IPS-20b (cell line): Measurements from ENCODE around the gene PDCD2L.
A peak's percentile ranks its signal among the peaks of the same experiment; 100 is the strongest.

ENCODE experiments used
- H3K27ac ChIP-seq: one replicate; pipeline ENCODE4 v1.5.1; 2013; ENCODE audit warnings: low read length
- H3K27me3 ChIP-seq: 2 replicates; pipeline ENCODE4 v1.6.1; 2013; ENCODE audit warnings: mild to moderate bottlenecking, low read length, inconsistent platforms; ENCODE audit not compliant: insufficient read depth
- H3K36me3 ChIP-seq: 2 replicates; pipeline ENCODE4 v1.6.1; 2013; ENCODE audit warnings: low read depth, mild to moderate bottlenecking, inconsistent platforms, low read length, moderate library complexity; ENCODE audit not compliant: insufficient read depth
- H3K4me1 ChIP-seq: 2 replicates; pipeline ENCODE4 v1.6.1; 2013; ENCODE audit warnings: mild to moderate bottlenecking, control low read depth, inconsistent platforms, low read length, moderate library complexity; ENCODE audit not compliant: insufficient read depth
- H3K4me3 ChIP-seq: 2 replicates; pipeline ENCODE4 v1.5.1; 2013; ENCODE audit warnings: mild to moderate bottlenecking, low read length, inconsistent platforms
- H3K9ac ChIP-seq: 2 replicates; pipeline ENCODE4 v1.6.1; 2013; ENCODE audit warnings: low read depth, mild to moderate bottlenecking, inconsistent platforms, low read length, moderate library complexity
- H3K9me3 ChIP-seq: 2 replicates; pipeline ENCODE4 v1.6.1; 2013; ENCODE audit warnings: mild to moderate bottlenecking, low read depth, low read length, inconsistent platforms; ENCODE audit not compliant: insufficient read depth

PDCD2L gene

GRCh38 chr19:34402074-34402600 is 2.1 kb upstream of the PDCD2L start:
- no peak overlapping the region for H3K27ac ChIP-seq

DNA sequence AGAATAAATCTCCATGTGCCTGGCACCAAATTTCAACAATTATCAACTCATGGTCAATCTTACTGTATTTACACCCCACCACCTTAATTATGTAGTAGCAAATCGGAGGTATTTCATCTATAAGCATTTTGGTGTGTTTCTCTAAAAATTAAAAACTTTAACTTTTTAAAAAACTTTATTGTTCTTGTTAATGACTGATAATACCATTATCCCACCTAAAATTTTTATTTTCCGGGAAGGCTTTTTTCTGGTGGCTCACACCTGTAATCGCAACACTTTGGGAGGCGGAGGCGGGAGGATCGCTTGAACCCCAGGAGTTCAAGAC is 453 bp upstream of the PDCD2L start:
- Histone ChIP-seq H3K4me3 (peak overlapping the region; percentile 95), H3K36me3 (peaks cover 28% of the 10 kb centered on the region), H3K4me1 (no peaks in the 10 kb centered on the region), H3K27ac (no peak overlapping the region), H3K9ac (peak overlapping the region; percentile 92; the same call in 1 of the 2 replicates), H3K9me3 (no peaks in the 10 kb centered on the region), H3K27me3 (no peaks in the 10 kb centered on the region)

More at GRCh38 chr19:34402074-34402600, 2.1 kb upstream of the PDCD2L start:
- Histone ChIP-seq H3K36me3 (peaks cover 35% of the 10 kb centered on the region), H3K4me3 (no peak overlapping the region), H3K27me3 (no peaks in the 10 kb centered on the region), H3K4me1 (no peaks in the 10 kb centered on the region), H3K9me3 (no peaks in the 10 kb centered on the region), H3K9ac (no peak overlapping the region)

DNA sequence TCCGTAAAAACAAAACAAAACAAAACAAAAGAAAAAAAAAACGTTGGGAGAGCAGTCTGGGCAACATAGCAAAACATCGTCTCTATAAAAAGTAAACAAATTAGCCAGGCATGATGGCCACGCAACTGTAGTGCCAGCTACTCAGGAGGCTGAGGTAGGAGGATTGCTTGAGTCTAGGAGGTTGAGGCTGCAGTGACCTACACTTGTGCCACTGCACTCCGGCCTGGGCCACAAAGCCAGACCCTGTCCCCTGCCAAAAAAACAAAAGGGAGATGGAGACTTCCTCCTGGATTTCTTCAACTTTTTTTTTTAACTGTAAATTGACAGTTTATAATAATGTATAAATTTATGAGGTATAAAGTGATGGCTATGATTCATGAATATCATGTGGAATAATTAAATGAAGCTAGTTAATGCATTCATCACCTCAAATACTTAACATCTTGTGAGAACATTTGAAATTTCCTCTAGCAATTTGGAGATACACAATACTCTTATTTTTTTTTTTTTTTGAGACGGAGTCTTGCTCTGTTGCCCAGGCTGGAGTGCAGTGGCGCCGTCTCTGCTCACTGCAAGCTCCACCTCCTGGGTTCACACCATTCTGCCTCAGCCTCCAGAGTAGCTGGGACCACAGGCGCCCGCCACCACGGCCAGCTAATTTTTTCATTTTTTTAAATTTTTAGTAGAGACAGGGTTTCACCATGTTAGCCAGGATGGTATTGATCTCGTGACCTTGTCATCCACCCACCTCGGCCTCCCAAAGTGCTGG is 1.9 kb downstream of the PDCD2L start:
- H3K4me1 ChIP-seq: no peaks in the 10 kb centered on the region
- no peak overlapping the region for H3K9ac ChIP-seq
- H3K27ac ChIP-seq: no peak overlapping the region
- no peak overlapping the region for H3K4me3 ChIP-seq
- no peaks in the 10 kb centered on the region for H3K27me3 ChIP-seq
- H3K36me3 ChIP-seq: peaks cover 23% of the 10 kb centered on the region
- H3K9me3 ChIP-seq: no peaks in the 10 kb centered on the region

GRCh38 chr19:34408411-34408810 is 4.2 kb downstream of the PDCD2L start:
- peaks cover 37% of the 10 kb centered on the region for H3K36me3 ChIP-seq
- H3K4me3 ChIP-seq: no peak overlapping the region
- H3K27me3 ChIP-seq: no peaks in the 10 kb centered on the region
- no peak overlapping the region for H3K27ac ChIP-seq
- no peak overlapping the region for H3K9ac ChIP-seq
- no peaks in the 10 kb centered on the region for H3K9me3 ChIP-seq
- no peaks in the 10 kb centered on the region for H3K4me1 ChIP-seq

GRCh38 chr19:34409189-34410164 is 5.3 kb downstream of the PDCD2L start:
- H3K36me3 ChIP-seq: peaks cover 48% of the 10 kb centered on the region
- H3K4me3 ChIP-seq: no peak overlapping the region
- H3K27ac ChIP-seq: no peak overlapping the region
- H3K27me3 ChIP-seq: no peaks in the 10 kb centered on the region
- H3K4me1 ChIP-seq: no peaks in the 10 kb centered on the region
- H3K9me3 ChIP-seq: no peaks in the 10 kb centered on the region
- H3K9ac ChIP-seq: no peak overlapping the region

DNA sequence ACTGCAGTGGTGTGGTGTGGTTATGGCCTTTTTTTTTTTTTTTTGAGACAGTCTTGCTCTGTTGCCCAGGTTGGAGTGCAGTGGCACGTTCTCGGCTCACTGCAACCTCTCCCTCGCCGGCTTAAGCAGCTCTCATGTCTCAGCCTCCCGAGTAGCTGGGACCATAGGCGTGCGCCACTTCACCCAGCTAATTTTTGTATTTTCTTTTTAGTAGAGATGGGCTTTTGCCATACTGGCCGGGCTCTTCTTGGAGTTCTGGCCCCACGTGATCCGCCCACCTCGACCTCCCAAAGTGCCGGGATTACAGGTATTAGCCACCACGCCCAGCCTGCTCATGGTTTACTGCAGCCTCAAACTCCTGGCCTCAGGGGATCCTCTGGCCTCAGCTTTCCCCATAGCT is 7.0 kb downstream of the PDCD2L start:
- no peak overlapping the region for H3K4me3 ChIP-seq
- no peak overlapping the region for H3K9ac ChIP-seq
- no peaks in the 10 kb centered on the region for H3K9me3 ChIP-seq
- peaks cover 65% of the 10 kb centered on the region for H3K36me3 ChIP-seq
- no peaks in the 10 kb centered on the region for H3K4me1 ChIP-seq
- no peaks in the 10 kb centered on the region for H3K27me3 ChIP-seq
- no peak overlapping the region for H3K27ac ChIP-seq

DNA sequence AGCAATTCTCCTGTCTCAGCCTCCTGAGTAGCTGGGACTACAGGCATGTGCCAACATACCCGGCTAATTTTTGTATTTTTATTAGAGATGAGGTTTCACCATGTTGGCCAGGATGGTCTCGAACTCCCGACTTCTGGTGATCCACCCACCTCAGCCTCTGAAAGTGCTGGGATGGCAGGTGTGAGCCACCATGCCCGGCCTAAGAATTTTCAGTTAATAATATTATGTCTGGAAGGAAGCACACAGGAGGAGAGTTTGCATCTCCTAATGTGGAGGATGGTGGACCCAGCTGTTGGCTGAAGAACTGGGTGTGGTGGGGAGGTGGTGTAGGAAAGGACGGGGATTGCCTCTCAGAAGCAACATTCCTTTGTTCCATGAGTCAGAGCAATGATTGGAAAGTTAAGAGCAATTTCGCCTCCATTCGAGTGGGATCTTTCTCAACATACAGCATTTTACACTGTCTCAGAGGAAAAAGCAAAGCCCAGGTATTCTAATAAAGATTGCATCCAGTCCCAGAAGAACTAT is 11.9 kb downstream of the PDCD2L start:
- Histone ChIP-seq H3K27me3 (no peaks in the 10 kb centered on the region), H3K27ac (no peak overlapping the region), H3K9ac (no peak overlapping the region), H3K4me3 (no peak overlapping the region), H3K9me3 (no peaks in the 10 kb centered on the region), H3K4me1 (no peaks in the 10 kb centered on the region), H3K36me3 (peaks cover 83% of the 10 kb centered on the region)

GRCh38 chr19:34418300-34418699 is 14.1 kb downstream of the PDCD2L start:
- H3K36me3 ChIP-seq: peaks cover 89% of the 10 kb centered on the region
- H3K9me3 ChIP-seq: no peaks in the 10 kb centered on the region
- no peaks in the 10 kb centered on the region for H3K4me1 ChIP-seq
- no peak overlapping the region for H3K4me3 ChIP-seq
- H3K27me3 ChIP-seq: no peaks in the 10 kb centered on the region
- no peak overlapping the region for H3K27ac ChIP-seq
- H3K9ac ChIP-seq: no peak overlapping the region

- no peak overlapping the region for H3K9ac ChIP-seq
- H3K4me3 ChIP-seq: no peak overlapping the region
- no peaks in the 10 kb centered on the region for H3K9me3 ChIP-seq
- H3K27me3 ChIP-seq: no peaks in the 10 kb centered on the region
- H3K36me3 ChIP-seq: peaks cover 46% of the 10 kb centered on the region
- H3K4me1 ChIP-seq: peaks cover 4% of the 10 kb centered on the region; the same call in 1 of the 2 replicates
- no peak overlapping the region for H3K27ac ChIP-seq
Observed at GRCh38 chr19:34426096-34426661, 22.0 kb downstream of the PDCD2L start.

- Histone ChIP-seq H3K4me3 (peak overlapping the region; percentile 100), H3K36me3 (peaks cover 50% of the 10 kb centered on the region), H3K9ac (peak overlapping the region; percentile 90)
Observed at GRCh38 chr19:34428549-34429285, 24.5 kb downstream of the PDCD2L start.

DNA sequence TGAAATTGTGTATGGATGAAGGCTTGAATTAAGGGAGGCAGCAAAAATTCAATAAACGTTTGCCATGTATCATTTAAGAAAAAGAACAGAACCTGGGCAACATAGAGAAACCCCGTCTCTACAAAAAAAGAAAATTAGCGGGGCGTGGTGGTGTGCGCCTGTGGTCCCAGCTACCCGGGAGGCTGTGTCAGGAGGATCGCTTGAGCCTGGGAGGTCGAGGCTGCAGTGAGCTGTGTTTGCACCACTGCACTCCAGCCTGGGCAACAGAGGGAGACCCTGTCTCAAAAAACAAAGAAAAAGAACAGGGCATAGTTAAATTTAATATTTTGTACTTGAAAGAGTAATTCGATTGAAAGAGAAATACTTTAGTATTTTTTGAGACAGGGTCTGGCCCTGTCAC is 25.4 kb downstream of the PDCD2L start:
- Histone ChIP-seq H3K27ac (no peak overlapping the region), H3K9ac (peak overlapping the region; percentile 90; the same call in 1 of the 2 replicates), H3K4me3 (peak overlapping the region; percentile 100), H3K4me1 (peaks cover 4% of the 10 kb centered on the region; the same call in 1 of the 2 replicates), H3K36me3 (peaks cover 50% of the 10 kb centered on the region), H3K9me3 (no peaks in the 10 kb centered on the region), H3K27me3 (no peaks in the 10 kb centered on the region)

More at GRCh38 chr19:34428549-34429285, 24.5 kb downstream of the PDCD2L start:
- Histone ChIP-seq H3K9me3 (no peaks in the 10 kb centered on the region), H3K27ac (peak overlapping the region; percentile 71), H3K4me1 (peaks cover 4% of the 10 kb centered on the region; the same call in 1 of the 2 replicates), H3K27me3 (no peaks in the 10 kb centered on the region)
